Endothelial cell of umbilical vein (primary cell): ENCODE measurements around the gene AOX1. TPM values are rescaled to one million over a fixed set of nuclear protein-coding genes. Genes with fewer than 3 reads are reported as not detected.

Experiments used
- BruUV-seq: library from RNA; stranded (reverse); fragments of 400-500 nt; replicated peaks from 2 replicates; lab custom pipeline; 2021; lab: Mats Ljungman, UMichigan
- CTCF ChIA-PET: fragments of 300-600, 350-600 bp; sonication (Branson Sonifier 250); formaldehyde crosslinking; loops from one replicate; lab custom pipeline; 2021; ENCODE audit warnings: antibody characterized with exemption, inconsistent platforms; lab: Charles Lee
- POLR2A ChIA-PET: fragments of 300-600, 350-600 bp; sonication (Branson Sonifier 250); formaldehyde crosslinking; loops from one replicate; lab custom pipeline; 2021; ENCODE audit warnings: antibody characterized with exemption, inconsistent platforms; lab: Charles Lee
- DNase-seq: peaks from one replicate; pipeline ENCODE4 v3.0.0-alpha.2; 2011; ENCODE audit warnings: low read depth, low spot score
- FAIRE-seq: peaks from 2 replicates; lab custom pipeline; 2011; peaks lifted over from hg19 to GRCh38; lab: Jason Lieb, UNC
- H2AFZ ChIP-seq: 2 replicates; pipeline ENCODE4 v1.6.0; 2012; ENCODE audit warnings: low read depth, low read length, control low read depth, inconsistent platforms
- H3K27ac ChIP-seq: 2 replicates; pipeline ENCODE4 v1.5.1; 2011; ENCODE audit warnings: low read depth, mild to moderate bottlenecking, control low read depth, low read length, moderate library complexity; ENCODE audit not compliant: insufficient read depth
- H3K27me3 ChIP-seq, 2 experiments: 2 replicates each; pipeline versions ENCODE4 v1.6.0 to v1.6.1; 2011; ENCODE audit warnings: low read length in 2 of 2, mixed read lengths in 1 of 2; ENCODE audit not compliant: control insufficient read depth in 2 of 2, insufficient read depth in 2 of 2
- H3K36me3 ChIP-seq, 2 experiments: 2 replicates in 1 of 2; 3 replicates in 1 of 2; pipeline ENCODE4 v1.5.1; 2011; ENCODE audit warnings: low read length in 2 of 2, mild to moderate bottlenecking in 1 of 2, moderate library complexity in 1 of 2; ENCODE audit not compliant: control insufficient read depth in 2 of 2, insufficient read depth in 2 of 2; ENCODE audit errors: extremely low read depth in 1 of 2
- H3K4me1 ChIP-seq: 3 replicates; pipeline ENCODE4 v1.5.1; 2011; ENCODE audit warnings: mild to moderate bottlenecking, low read length; ENCODE audit not compliant: control insufficient read depth, insufficient read depth; ENCODE audit errors: extremely low read depth
- H3K4me2 ChIP-seq: 2 replicates; pipeline ENCODE4 v1.6.1; 2011; ENCODE audit warnings: low read length, control low read depth, mixed read lengths; ENCODE audit not compliant: insufficient read depth
- H3K4me3 ChIP-seq, 3 experiments: fragments of 200-600 bp in 1 of 3; sonication (generic), shearing (Covaris generic) in 1 of 3; replicated peaks in 1 of 3; 2 replicates each; pipeline ENCODE4 v1.5.1; 2011 to 2016; ENCODE audit warnings: control low read depth in 3 of 3, low read length in 3 of 3, mild to moderate bottlenecking in 2 of 3, inconsistent platforms in 1 of 3, low read depth in 1 of 3, moderate library complexity in 1 of 3; ENCODE audit not compliant: insufficient read depth in 1 of 3
- H3K79me2 ChIP-seq: 2 replicates; pipeline ENCODE4 v1.6.0; 2012; ENCODE audit warnings: low read length, inconsistent platforms; ENCODE audit not compliant: control insufficient read depth, insufficient read depth
- H3K9ac ChIP-seq: replicated peaks from 2 replicates; pipeline ENCODE3; 2011; ENCODE audit warnings: low read length, control low read depth; ENCODE audit not compliant: insufficient read depth; ENCODE audit errors: extremely low read depth
- H3K9me1 ChIP-seq: replicated peaks from 3 replicates; pipeline ENCODE4 v1.6.0; 2011; ENCODE audit warnings: mild to moderate bottlenecking, low read length; ENCODE audit not compliant: control insufficient read depth, insufficient read depth; ENCODE audit errors: extremely low read depth
- H3K9me3 ChIP-seq: replicated peaks from 2 replicates; pipeline ENCODE4 v1.5.1; 2012; ENCODE audit warnings: low read length, inconsistent platforms; ENCODE audit not compliant: control insufficient read depth, insufficient read depth
- H4K20me1 ChIP-seq: replicated peaks from 2 replicates; pipeline ENCODE3; 2011; ENCODE audit warnings: mild to moderate bottlenecking, low read length; ENCODE audit not compliant: control insufficient read depth, insufficient read depth; ENCODE audit errors: extremely low read depth
- EZH2 ChIP-seq: IDR thresholded peaks from 2 replicates; pipeline ENCODE4 v1.6.1; 2012; ENCODE audit warnings: borderline replicate concordance, low read depth, mild to moderate bottlenecking, moderate library complexity, low read length, inconsistent platforms; ENCODE audit not compliant: severe bottlenecking
- GATA2 ChIP-seq: IDR thresholded peaks from 2 replicates; pipeline ENCODE4 v1.7.0; 2011; ENCODE audit warnings: low read depth, mild to moderate bottlenecking, moderate library complexity, mixed read lengths, low read length; ENCODE audit not compliant: insufficient read length, insufficient read depth
- MAX ChIP-seq: IDR thresholded peaks from 2 replicates; pipeline ENCODE4 v1.6.1; 2011; ENCODE audit not compliant: insufficient read depth, insufficient read length
- MYC ChIP-seq: IDR thresholded peaks from one replicate; pipeline ENCODE4 v1.6.1; 2011; ENCODE audit warnings: mild to moderate bottlenecking, low read depth, low read length
- POLR2A ChIP-seq: IDR thresholded peaks from 2 replicates; pipeline ENCODE4 v1.6.1; 2012; ENCODE audit warnings: low read depth, mild to moderate bottlenecking, control low read depth, low read length
- POLR2AphosphoS5 ChIP-seq: IDR thresholded peaks from 2 replicates; pipeline ENCODE4 v1.6.1; 2012; ENCODE audit warnings: low read depth, mild to moderate bottlenecking, control low read depth, low read length, moderate library complexity; ENCODE audit not compliant: insufficient read depth
- dilution Hi-C: fragments of 300-500 bp; cut with MboI; formaldehyde crosslinking; loops from one replicate; pipeline ENCODE4 v1.15.0; 2019; ENCODE audit warnings: low sequenced_read_pairs; ENCODE audit not compliant: extremely low pct_ligation_motif_present
- intact Hi-C: fragments of 100-400 bp; cut with micrococcal nuclease; formaldehyde crosslinking; loops from one replicate; pipeline ENCODE4 v1.10.0; 2022
- polyA plus RNA-seq, 4 experiments: library from polyadenylated mRNA; depleted of rRNA in 3 of 4; stranded (reverse) in 3 of 4; unstranded in 1 of 4; fragments of >200 nt; gene quantifications; 2 replicates each; pipeline versions ENCODE4 v1.2.1 to v1.2.3, GENCODE V29; 2011 to 2012; ENCODE audit warnings: missing spikeins in 1 of 4
- total RNA-seq: library from RNA; stranded (reverse); gene quantifications from 2 replicates; pipeline ENCODE4 v1.2.3, GENCODE V29; 2021
- TF ChIP-seq, protein P1 (sequence below), 2 donors: IDR thresholded peaks; 1 replicate in 1 of 2; 2 replicates in 1 of 2; pipeline ENCODE4 v1.5.1; 2011; ENCODE audit warnings: low read length in 2 of 2, mild to moderate bottlenecking in 2 of 2, moderate library complexity in 2 of 2, control low read depth in 1 of 2, inconsistent platforms in 1 of 2, low read depth in 1 of 2; ENCODE audit not compliant: insufficient read depth in 1 of 2; ENCODE audit errors: extremely low read depth in 1 of 2

The AOX1 gene
- total and polyA plus RNA-seq, 2 donors (not counting 3 experiments of a cell fraction or from before 2014, with no cell fraction given), result 0.03 to 0.46 TPM

GRCh38 chr2:200575957-200576356 is 9.9 kb upstream of the AOX1 start:
- Histone ChIP-seq H3K4me3 (no peak overlapping the region), H3K4me1 (no peaks in the 10 kb centered on the region), H2AFZ (no peak overlapping the region), H3K9ac (no peak overlapping the region), H3K4me2 (no peak overlapping the region), H3K36me3 (no peaks in the 10 kb centered on the region), H3K27me3 (no peaks in the 10 kb centered on the region), H4K20me1 (no peaks in the 10 kb centered on the region), H3K9me1 (no peaks in the 10 kb centered on the region), H3K27ac (no peak overlapping the region), H3K79me2 (no peaks in the 10 kb centered on the region), H3K9me3 (no peaks in the 10 kb centered on the region)
- FAIRE-seq (no peak), DNase-seq (peak; percentile 23)
- ChIA-PET CTCF (interaction anchor here (0.7 to 1.6 kb wide), 12 partner anchors 9 to 488 kb away, joined by 3 to 13 read pairs (median 4); no protein-coding TSS in a partner anchor), POLR2A (no interaction called here)
- intact Hi-C loops, result loop anchor here (1.0 kb wide), 2 partner anchors 159 to 603 kb away; no protein-coding TSS in a partner anchor
- dilution Hi-C loops, result no loop called here
- no TSS peak for BruUV-seq
- TF ChIP-seq, protein P1, sequence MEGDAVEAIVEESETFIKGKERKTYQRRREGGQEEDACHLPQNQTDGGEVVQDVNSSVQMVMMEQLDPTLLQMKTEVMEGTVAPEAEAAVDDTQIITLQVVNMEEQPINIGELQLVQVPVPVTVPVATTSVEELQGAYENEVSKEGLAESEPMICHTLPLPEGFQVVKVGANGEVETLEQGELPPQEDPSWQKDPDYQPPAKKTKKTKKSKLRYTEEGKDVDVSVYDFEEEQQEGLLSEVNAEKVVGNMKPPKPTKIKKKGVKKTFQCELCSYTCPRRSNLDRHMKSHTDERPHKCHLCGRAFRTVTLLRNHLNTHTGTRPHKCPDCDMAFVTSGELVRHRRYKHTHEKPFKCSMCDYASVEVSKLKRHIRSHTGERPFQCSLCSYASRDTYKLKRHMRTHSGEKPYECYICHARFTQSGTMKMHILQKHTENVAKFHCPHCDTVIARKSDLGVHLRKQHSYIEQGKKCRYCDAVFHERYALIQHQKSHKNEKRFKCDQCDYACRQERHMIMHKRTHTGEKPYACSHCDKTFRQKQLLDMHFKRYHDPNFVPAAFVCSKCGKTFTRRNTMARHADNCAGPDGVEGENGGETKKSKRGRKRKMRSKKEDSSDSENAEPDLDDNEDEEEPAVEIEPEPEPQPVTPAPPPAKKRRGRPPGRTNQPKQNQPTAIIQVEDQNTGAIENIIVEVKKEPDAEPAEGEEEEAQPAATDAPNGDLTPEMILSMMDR (IDR thresholded peaks at IDR 0.05; ENCODE audit: extremely low read depth in 1 of 2, insufficient read depth in 1 of 2, low read depth in 1 of 2, low read length in 2 of 2), result peak; percentile 12 to 18
- no peak for TF ChIP-seq POLR2AphosphoS5

GRCh38 chr2:200577027-200577426 is 8.8 kb upstream of the AOX1 start:
- no peak for TF ChIP-seq POLR2A
- TF ChIP-seq MYC, result no peak
- no peak for TF ChIP-seq EZH2
- TF ChIP-seq, protein P1 (IDR thresholded peaks at IDR 0.05; ENCODE audit: extremely low read depth in 1 of 2, insufficient read depth in 1 of 2, low read depth in 1 of 2, low read length in 2 of 2), result no peak
- TF ChIP-seq MAX, result no peak
- no peak for TF ChIP-seq GATA2
- BruUV-seq, result no TSS peak
- dilution Hi-C loops, result no loop called here
- H4K20me1 ChIP-seq, result no peaks in the 10 kb centered on the region
- FAIRE-seq (no peak), DNase-seq (no peak)
- H3K4me3 ChIP-seq, result no peak overlapping the region
- no peaks in the 10 kb centered on the region for H3K79me2 ChIP-seq
- H3K9me1 ChIP-seq, result no peaks in the 10 kb centered on the region
- no peaks in the 10 kb centered on the region for H3K9me3 ChIP-seq
- no peaks in the 10 kb centered on the region for H3K36me3 ChIP-seq
- CTCF ChIA-PET, result interaction anchor here (1.1 to 1.6 kb wide), 4 partner anchors 126 to 489 kb away, joined by 3 to 13 read pairs (median 3); no protein-coding TSS in a partner anchor
- POLR2A ChIA-PET, result no interaction called here
- H3K27ac ChIP-seq, result no peak overlapping the region
- H3K4me1 ChIP-seq, result no peaks in the 10 kb centered on the region
- no peaks in the 10 kb centered on the region for H3K27me3 ChIP-seq
- H2AFZ ChIP-seq, result no peak overlapping the region
- intact Hi-C loops, result no loop called here
- no peak overlapping the region for H3K9ac ChIP-seq
- H3K4me2 ChIP-seq, result no peak overlapping the region
